Panc1 (cell line): ENCODE data around the gene RAMP1. TPM values are rescaled to one million over a fixed set of nuclear protein-coding genes. Genes with fewer than 3 reads are reported as not detected.

ENCODE experiments used
- ATAC-seq: fragments of 200-7000 bp; cut with Tn5 transposase; 2 replicates; pipeline ENCODE4 v1.9.1; 2020; ENCODE audit warnings: mild to moderate bottlenecking, moderate library complexity
- BruUV-seq: library from RNA; stranded (reverse); fragments of 400-500 nt; replicated peaks from 2 replicates; lab custom pipeline; 2021; lab: Mats Ljungman, UMichigan
- CTCF ChIA-PET: fragments of 300-600 bp; sonication (Branson Sonifier 250); formaldehyde crosslinking; loops from one replicate; lab custom pipeline; 2022; ENCODE audit warnings: antibody characterized with exemption; lab: Charles Lee
- POLR2A ChIA-PET: fragments of 300-600 bp; sonication (Branson Sonifier 250); formaldehyde crosslinking; loops from one replicate; lab custom pipeline; 2022; ENCODE audit warnings: antibody characterized with exemption; lab: Charles Lee
- DNase-seq: peaks from one replicate; pipeline ENCODE4 v3.0.0-alpha.2; 2010; ENCODE audit warnings: low read depth, low spot score
- H3K27ac ChIP-seq: 2 replicates; pipeline ENCODE4 v1.5.1; 2011; ENCODE audit warnings: mild to moderate bottlenecking, low read length, inconsistent platforms
- H3K27me3 ChIP-seq: fragments of 200-500 bp; sonication (Bioruptor generic); 2 replicates; pipeline ENCODE4 v1.6.0; 2014; ENCODE audit warnings: low read length, inconsistent platforms; ENCODE audit not compliant: control insufficient read depth, insufficient read depth
- H3K36me3 ChIP-seq: fragments of 200-500 bp; sonication (Bioruptor generic); 2 replicates; pipeline ENCODE4 v1.5.1; 2014; ENCODE audit warnings: inconsistent platforms, mild to moderate bottlenecking, low read length, moderate library complexity; ENCODE audit not compliant: control insufficient read depth, insufficient read depth
- H3K4me1 ChIP-seq: 2 replicates; pipeline ENCODE4 v1.5.1; 2011; ENCODE audit warnings: inconsistent platforms, mild to moderate bottlenecking, low read length, moderate library complexity; ENCODE audit not compliant: control insufficient read depth, insufficient read depth
- H3K4me3 ChIP-seq, 2 experiments: 2 replicates each; pipeline ENCODE4 v1.5.1; 2011 to 2012; ENCODE audit warnings: low read depth in 2 of 2, low read length in 2 of 2, mild to moderate bottlenecking in 2 of 2, inconsistent platforms in 1 of 2, moderate library complexity in 1 of 2
- H3K9me3 ChIP-seq: fragments of 200-500 bp; sonication (Bioruptor generic); 2 replicates; pipeline ENCODE4 v1.5.1; 2014; ENCODE audit warnings: low read depth, mild to moderate bottlenecking, inconsistent platforms, low read length, moderate library complexity; ENCODE audit not compliant: control insufficient read depth, insufficient read depth
- POLR2AphosphoS5 ChIP-seq: IDR thresholded peaks from 2 replicates; pipeline ENCODE4 v1.6.1; 2012; ENCODE audit warnings: mild to moderate bottlenecking, low read depth, low read length, moderate library complexity
- REST ChIP-seq, 2 experiments: IDR thresholded peaks; 2 replicates each; pipeline ENCODE4 v1.6.1; 2011 to 2012; ENCODE audit warnings: low read depth in 2 of 2, control low read depth in 1 of 2, low read length in 1 of 2, mild to moderate bottlenecking in 1 of 2, moderate library complexity in 1 of 2; ENCODE audit not compliant: insufficient read depth in 1 of 2
- SIN3A ChIP-seq: IDR thresholded peaks from 2 replicates; pipeline ENCODE4 v1.6.1; 2012; ENCODE audit warnings: low read depth, mild to moderate bottlenecking, low read length, moderate library complexity, borderline replicate concordance; ENCODE audit not compliant: insufficient read depth
- TCF7L2 ChIP-seq: IDR thresholded peaks from 2 replicates; pipeline ENCODE4 v1.6.1; 2011; ENCODE audit warnings: mild to moderate bottlenecking, low read depth, low read length, inconsistent platforms
- in situ Hi-C: cut with HindIII; loops from 2 replicates; pipeline ENCODE4 v1.10.0; 2016; ENCODE audit warnings: low sequenced_read_pairs, low pct_unique_long_range_greater_than_20kb
- intact Hi-C: fragments of 100-400 bp; cut with micrococcal nuclease; formaldehyde crosslinking; loops from one replicate; pipeline ENCODE4 v1.10.0; 2022; ENCODE audit not compliant: unreplicated experiment
- total RNA-seq: library from RNA; stranded (reverse); gene quantifications from one replicate; pipeline ENCODE4 v1.2.1, GENCODE V29; 2021; ENCODE audit not compliant: unreplicated experiment
- TF ChIP-seq, protein P1 (sequence below): fragments of 450-650 bp; IDR thresholded peaks from 2 replicates; pipeline ENCODE4 v1.5.1; 2017; ENCODE audit warnings: mild to moderate bottlenecking

RAMP1 gene
- total RNA-seq, 1 experiment from 2014 or later, result 17.6 TPM

DNA sequence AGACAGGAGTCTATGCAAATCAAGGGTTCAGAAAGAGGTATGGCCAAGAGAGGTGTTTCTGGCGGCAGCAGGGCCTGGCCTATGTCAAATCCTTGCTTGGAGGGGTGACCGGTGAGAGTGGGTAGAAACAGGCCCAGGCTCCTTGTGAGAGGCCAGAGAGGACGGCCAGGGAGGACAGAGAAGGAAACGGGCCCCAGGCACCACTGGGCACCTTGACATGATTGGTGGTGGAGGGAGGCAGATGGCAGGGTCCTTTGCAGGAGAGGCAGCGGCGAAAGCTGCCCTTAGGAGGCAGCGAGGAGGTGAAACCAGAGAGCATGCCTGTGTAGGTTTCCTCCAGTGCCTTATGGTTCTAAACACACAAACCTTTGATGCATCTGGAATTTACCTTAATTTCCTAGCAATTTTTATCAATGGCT is 6.2 kb downstream of the RAMP1 start:
- H3K27me3 ChIP-seq, result no peaks in the 10 kb centered on the region; the same call in 1 of the 2 replicates
- no peaks in the 10 kb centered on the region for H3K9me3 ChIP-seq
- in situ Hi-C loops (no loop called here), intact Hi-C loops (no loop called here)
- no TSS peak for BruUV-seq
- H3K36me3 ChIP-seq, result no peaks in the 10 kb centered on the region
- H3K4me1 ChIP-seq, result peaks cover 49% of the 10 kb centered on the region
- ChIA-PET POLR2A (no interaction called here), CTCF (interaction anchor here (0.6 kb wide), 1 partner anchor 55 kb away, joined by 3 read pairs; no protein-coding TSS in a partner anchor)
- no peak for DNase-seq
- no peak overlapping the region for H3K4me3 ChIP-seq
- TF ChIP-seq REST (IDR thresholded peaks at IDR 0.05; ENCODE audit: insufficient read depth in 1 of 2, low read depth in 2 of 2, low read length in 1 of 2), result no peak
- no peak for TF ChIP-seq SIN3A
- TF ChIP-seq POLR2AphosphoS5, result no peak
- TF ChIP-seq, protein P1, sequence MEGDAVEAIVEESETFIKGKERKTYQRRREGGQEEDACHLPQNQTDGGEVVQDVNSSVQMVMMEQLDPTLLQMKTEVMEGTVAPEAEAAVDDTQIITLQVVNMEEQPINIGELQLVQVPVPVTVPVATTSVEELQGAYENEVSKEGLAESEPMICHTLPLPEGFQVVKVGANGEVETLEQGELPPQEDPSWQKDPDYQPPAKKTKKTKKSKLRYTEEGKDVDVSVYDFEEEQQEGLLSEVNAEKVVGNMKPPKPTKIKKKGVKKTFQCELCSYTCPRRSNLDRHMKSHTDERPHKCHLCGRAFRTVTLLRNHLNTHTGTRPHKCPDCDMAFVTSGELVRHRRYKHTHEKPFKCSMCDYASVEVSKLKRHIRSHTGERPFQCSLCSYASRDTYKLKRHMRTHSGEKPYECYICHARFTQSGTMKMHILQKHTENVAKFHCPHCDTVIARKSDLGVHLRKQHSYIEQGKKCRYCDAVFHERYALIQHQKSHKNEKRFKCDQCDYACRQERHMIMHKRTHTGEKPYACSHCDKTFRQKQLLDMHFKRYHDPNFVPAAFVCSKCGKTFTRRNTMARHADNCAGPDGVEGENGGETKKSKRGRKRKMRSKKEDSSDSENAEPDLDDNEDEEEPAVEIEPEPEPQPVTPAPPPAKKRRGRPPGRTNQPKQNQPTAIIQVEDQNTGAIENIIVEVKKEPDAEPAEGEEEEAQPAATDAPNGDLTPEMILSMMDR, result no peak
- TF ChIP-seq TCF7L2, result no peak
- peak; percentile 65 for ATAC-seq
- peak overlapping the region; percentile 78 for H3K27ac ChIP-seq

- H3K27ac ChIP-seq, result peak overlapping the region; percentile 78
- no peaks in the 10 kb centered on the region for H3K9me3 ChIP-seq
- H3K4me1 ChIP-seq, result peaks cover 43% of the 10 kb centered on the region
- DNase-seq, result no peak
- no peak overlapping the region; a peak in 1 of 4 replicates for H3K4me3 ChIP-seq
- TF ChIP-seq, protein P1, result no peak
- TF ChIP-seq TCF7L2 (no peak), POLR2AphosphoS5 (no peak), SIN3A (no peak), REST (IDR thresholded peaks at IDR 0.05; ENCODE audit: insufficient read depth in 1 of 2, low read depth in 2 of 2, low read length in 1 of 2) (no peak)
- H3K27me3 ChIP-seq, result no peaks in the 10 kb centered on the region
- no TSS peak for BruUV-seq
- ATAC-seq, result no peak; the same call in 1 of the 2 replicates
- intact Hi-C loops, result no loop called here
- CTCF ChIA-PET, result interaction anchor here (0.6 kb wide), 1 partner anchor 54 kb away, joined by 3 read pairs; no protein-coding TSS in a partner anchor
- in situ Hi-C loops, result no loop called here
- POLR2A ChIA-PET, result no interaction called here
- H3K36me3 ChIP-seq, result no peaks in the 10 kb centered on the region
Measured at GRCh38 chr2:237866101-237866621, 6.7 kb downstream of the RAMP1 start.
